ENCODE results near the gene NRCAM. TPM values are rescaled to one million over a fixed set of nuclear protein-coding genes. Genes with fewer than 3 reads are reported as not detected.
"Not testable (repeated sequence)": the region's sequence is repeated elsewhere in the genome, so short reads cannot be mapped to it uniquely, and the experiment has no call there.

The NRCAM gene
- polyA plus RNA-seq, 1 donor from 2014 or later = 0.49 TPM

- H3K27ac Mint-ChIP-seq = no peak overlapping the region
- H3K36me3 Mint-ChIP-seq = no peaks in the 10 kb centered on the region
- H3K4me1 Mint-ChIP-seq = peaks cover 12% of the 10 kb centered on the region in 3 donors
- no peak overlapping the region for H3K4me3 Mint-ChIP-seq
- H3K27me3 Mint-ChIP-seq = peaks cover 9% of the 10 kb centered on the region
- H3K9me3 Mint-ChIP-seq = no peaks in the 10 kb centered on the region
Measured at GRCh38 chr7:108291791-108292440, 164.3 kb downstream of the NRCAM start.

- Mint-ChIP-seq H3K9me3 (no peaks in the 10 kb centered on the region), H3K4me1 (peaks cover 12% of the 10 kb centered on the region in 3 donors), H3K4me3 (no peak overlapping the region), H3K27ac (no peak overlapping the region), H3K27me3 (peaks cover 9% of the 10 kb centered on the region), H3K36me3 (no peaks in the 10 kb centered on the region)
Measured at GRCh38 chr7:108291152-108291508, 165.1 kb downstream of the NRCAM start.

GRCh38 chr7:108290459-108291151, 165.6 kb downstream of the NRCAM start:
- Mint-ChIP-seq H3K27ac (no peak overlapping the region), H3K36me3 (no peaks in the 10 kb centered on the region), H3K4me3 (no peak overlapping the region), H3K4me1 (peaks cover 10 to 12% (median 12%) of the 10 kb centered on the region in 3 donors), H3K9me3 (no peaks in the 10 kb centered on the region), H3K27me3 (peaks cover 9% of the 10 kb centered on the region)

GRCh38 chr7:108289852-108290251, 166.4 kb downstream of the NRCAM start:
- Mint-ChIP-seq H3K9me3 (no peaks in the 10 kb centered on the region), H3K27ac (no peak overlapping the region), H3K27me3 (peaks cover 12% of the 10 kb centered on the region), H3K4me1 (peaks cover 9 to 13% (median 11%) of the 10 kb centered on the region in 3 donors), H3K36me3 (no peaks in the 10 kb centered on the region), H3K4me3 (no peak overlapping the region)

- H3K27me3 Mint-ChIP-seq = peaks cover 12% of the 10 kb centered on the region
- H3K4me1 Mint-ChIP-seq = peaks cover 0 to 8% (median 7%) of the 10 kb centered on the region in 3 donors
- no peaks in the 10 kb centered on the region for H3K9me3 Mint-ChIP-seq
- no peak overlapping the region for H3K27ac Mint-ChIP-seq
- no peak overlapping the region for H3K4me3 Mint-ChIP-seq
- no peaks in the 10 kb centered on the region for H3K36me3 Mint-ChIP-seq
Measured at GRCh38 chr7:108287857-108288256, 168.4 kb downstream of the NRCAM start.

GRCh38 chr7:108286290-108286904, 169.8 kb downstream of the NRCAM start:
- no peaks in the 10 kb centered on the region for H3K36me3 Mint-ChIP-seq
- no peak overlapping the region for H3K27ac Mint-ChIP-seq
- no peaks in the 10 kb centered on the region for H3K9me3 Mint-ChIP-seq
- H3K27me3 Mint-ChIP-seq = peaks cover 13% of the 10 kb centered on the region
- H3K4me3 Mint-ChIP-seq = no peak overlapping the region
- H3K4me1 Mint-ChIP-seq = peaks cover 0 to 8% (median 7%) of the 10 kb centered on the region in 3 donors

- no peaks in the 10 kb centered on the region for H3K36me3 Mint-ChIP-seq
- H3K27me3 Mint-ChIP-seq = peaks cover 15% of the 10 kb centered on the region
- no peak overlapping the region for H3K4me3 Mint-ChIP-seq
- H3K27ac Mint-ChIP-seq = no peak overlapping the region
- H3K9me3 Mint-ChIP-seq = no peaks in the 10 kb centered on the region
- H3K4me1 Mint-ChIP-seq = peaks cover 0 to 8% (median 7%) of the 10 kb centered on the region in 3 donors
Measured at GRCh38 chr7:108285778-108286177, 170.5 kb downstream of the NRCAM start.

GRCh38 chr7:108285003-108285368, 171.2 kb downstream of the NRCAM start:
- H3K36me3 Mint-ChIP-seq = no peaks in the 10 kb centered on the region
- no peak overlapping the region for H3K27ac Mint-ChIP-seq
- H3K27me3 Mint-ChIP-seq = peaks cover 15% of the 10 kb centered on the region
- no peak overlapping the region for H3K4me3 Mint-ChIP-seq
- H3K9me3 Mint-ChIP-seq = no peaks in the 10 kb centered on the region
- peaks cover 0 to 8% (median 7%) of the 10 kb centered on the region in 3 donors for H3K4me1 Mint-ChIP-seq

- no peak overlapping the region for H3K27ac Mint-ChIP-seq
- peaks cover 0 to 8% (median 7%) of the 10 kb centered on the region in 3 donors for H3K4me1 Mint-ChIP-seq
- peak overlapping the region in 1 of 4 donors; percentile 29 for H3K4me3 Mint-ChIP-seq
- H3K27me3 Mint-ChIP-seq = peaks cover 15% of the 10 kb centered on the region
- no peaks in the 10 kb centered on the region for H3K9me3 Mint-ChIP-seq
- no peaks in the 10 kb centered on the region for H3K36me3 Mint-ChIP-seq
Measured at GRCh38 chr7:108284349-108285002, 171.8 kb downstream of the NRCAM start.

- H3K9me3 Mint-ChIP-seq = no peaks in the 10 kb centered on the region
- peaks cover 13% of the 10 kb centered on the region for H3K27me3 Mint-ChIP-seq
- peak overlapping the region in 1 of 3 donors; percentile 0 for H3K27ac Mint-ChIP-seq
- H3K4me1 Mint-ChIP-seq = peaks cover 0 to 8% (median 7%) of the 10 kb centered on the region in 3 donors
- H3K36me3 Mint-ChIP-seq = no peaks in the 10 kb centered on the region
- no peak overlapping the region for H3K4me3 Mint-ChIP-seq
Measured at GRCh38 chr7:108283252-108283651, 173.0 kb downstream of the NRCAM start.

- no peak overlapping the region for H3K27ac Mint-ChIP-seq
- peaks cover 10% of the 10 kb centered on the region for H3K27me3 Mint-ChIP-seq
- peaks cover 0 to 8% (median 7%) of the 10 kb centered on the region in 3 donors for H3K4me1 Mint-ChIP-seq
- no peaks in the 10 kb centered on the region for H3K36me3 Mint-ChIP-seq
- H3K4me3 Mint-ChIP-seq = no peak overlapping the region
- no peaks in the 10 kb centered on the region for H3K9me3 Mint-ChIP-seq
Measured at GRCh38 chr7:108282427-108282996, 173.7 kb downstream of the NRCAM start.

GRCh38 chr7:108280136-108280535, 176.1 kb downstream of the NRCAM start:
- Mint-ChIP-seq H3K27me3 (peaks cover 5% of the 10 kb centered on the region), H3K27ac (no peak overlapping the region), H3K9me3 (no peaks in the 10 kb centered on the region), H3K4me3 (no peak overlapping the region), H3K4me1 (peaks cover 0 to 7% (median 7%) of the 10 kb centered on the region in 3 donors), H3K36me3 (no peaks in the 10 kb centered on the region)

GRCh38 chr7:108278776-108279175, 177.5 kb downstream of the NRCAM start:
- Mint-ChIP-seq H3K4me1 (no peaks in the 10 kb centered on the region), H3K27me3 (peaks cover 2% of the 10 kb centered on the region), H3K36me3 (no peaks in the 10 kb centered on the region), H3K9me3 (no peaks in the 10 kb centered on the region), H3K27ac (no peak overlapping the region), H3K4me3 (no peak overlapping the region)

GRCh38 chr7:108278281-108278680, 178.0 kb downstream of the NRCAM start:
- Mint-ChIP-seq H3K4me1 (no peaks in the 10 kb centered on the region), H3K9me3 (no peaks in the 10 kb centered on the region)

GRCh38 chr7:108274447-108274846, 181.8 kb downstream of the NRCAM start:
- peak overlapping the region in 1 of 3 donors; percentile 20 for H3K27ac Mint-ChIP-seq
- H3K4me3 Mint-ChIP-seq = peak overlapping the region in 1 of 4 donors; percentile 38

More at GRCh38 chr7:108278281-108278680, 178.0 kb downstream of the NRCAM start:
- Mint-ChIP-seq H3K27ac (no peak overlapping the region), H3K27me3 (peaks cover 2% of the 10 kb centered on the region), H3K36me3 (no peaks in the 10 kb centered on the region), H3K4me3 (no peak overlapping the region)

More at GRCh38 chr7:108274447-108274846, 181.8 kb downstream of the NRCAM start:
- not testable (repeated sequence) for H3K36me3 Mint-ChIP-seq, H3K9me3 Mint-ChIP-seq, H3K4me1 Mint-ChIP-seq, H3K27me3 Mint-ChIP-seq
